Esophagus muscularis mucosa (tissue), 4 donors: ENCODE data around the gene HHEX.

ENCODE experiments used
- CTCF ChIP-seq, 3 experiments: fragments of 200-600 bp in 2 of 3; fragments of 450-650 bp in 1 of 3; sonication (generic) in 2 of 3; IDR thresholded peaks; one replicate each; pipeline ENCODE4 v1.5.1; 2017 to 2019; ENCODE audit warnings: antibody characterized with exemption in 3 of 3, mild to moderate bottlenecking in 2 of 3, moderate library complexity in 1 of 3
- EP300 ChIP-seq: sonication (generic); formaldehyde crosslinking; IDR thresholded peaks from one replicate; pipeline ENCODE4 v1.6.1; 2017; ENCODE audit warnings: antibody characterized with exemption
- POLR2A ChIP-seq: fragments of 450-650 bp; IDR thresholded peaks from one replicate; pipeline ENCODE4 v1.6.1; 2017; ENCODE audit warnings: antibody characterized with exemption, moderate library complexity, mild to moderate bottlenecking, low read depth
- POLR2AphosphoS5 ChIP-seq, 2 donors: sonication (generic); formaldehyde crosslinking; IDR thresholded peaks; one replicate each; pipeline ENCODE4 v1.6.1; 2017; ENCODE audit warnings: antibody characterized with exemption in 2 of 2

GRCh38 chr10:92696606-92697383 is 7.0 kb downstream of the HHEX start:
- TF ChIP-seq CTCF (IDR thresholded peaks at IDR 0.05) (no peak), POLR2A (no peak), POLR2AphosphoS5 (IDR thresholded peaks at IDR 0.05) (no peak), EP300 (no peak)
